HL-60 (cell line): ENCODE results near the gene SPATS2L.

Experiments
- DNase-seq, 2 experiments: peaks; one replicate each; pipeline ENCODE4 v3.0.0-alpha.2; 2010 to 2020; ENCODE audit warnings: low read depth in 1 of 2, low spot score in 1 of 2
- H3K27ac ChIP-seq: fragments of 250-450 bp; sonication (Bioruptor Pico); replicated peaks from 2 replicates; pipeline ENCODE4 v1.5.1; 2020; ENCODE audit warnings: mild to moderate bottlenecking, moderate library complexity
- H3K27me3 ChIP-seq: fragments of 250-450 bp; sonication (Bioruptor Pico); 2 replicates; pipeline ENCODE4 v1.5.1; 2021; ENCODE audit warnings: mild to moderate bottlenecking, moderate library complexity; ENCODE audit not compliant: insufficient read depth, poor library complexity, severe bottlenecking
- H3K4me3 ChIP-seq: replicated peaks from 2 replicates; pipeline ENCODE4 v1.5.1; 2011; ENCODE audit warnings: mild to moderate bottlenecking, control low read depth, low read length; ENCODE audit not compliant: insufficient read depth
- GABPA ChIP-seq: IDR thresholded peaks from 2 replicates; pipeline ENCODE4 v1.6.1; 2012; ENCODE audit warnings: low read depth
- POLR2AphosphoS5 ChIP-seq: IDR thresholded peaks from 2 replicates; pipeline ENCODE4 v1.6.1; 2012; ENCODE audit warnings: low read depth
- SPI1 ChIP-seq: IDR thresholded peaks from 2 replicates; pipeline ENCODE4 v1.6.1; 2012; ENCODE audit warnings: low read depth, mild to moderate bottlenecking, borderline replicate concordance
- TF ChIP-seq, protein P1 (sequence below): IDR thresholded peaks from one replicate; pipeline ENCODE4 v1.5.1; 2011; ENCODE audit warnings: low read length, control low read depth, inconsistent platforms; ENCODE audit not compliant: insufficient read depth
- TF ChIP-seq, protein P2 (sequence below): IDR thresholded peaks from 2 replicates; pipeline ENCODE4 v1.6.1; 2012; ENCODE audit warnings: low read depth; ENCODE audit not compliant: insufficient replicate concordance

SPATS2L gene

DNA sequence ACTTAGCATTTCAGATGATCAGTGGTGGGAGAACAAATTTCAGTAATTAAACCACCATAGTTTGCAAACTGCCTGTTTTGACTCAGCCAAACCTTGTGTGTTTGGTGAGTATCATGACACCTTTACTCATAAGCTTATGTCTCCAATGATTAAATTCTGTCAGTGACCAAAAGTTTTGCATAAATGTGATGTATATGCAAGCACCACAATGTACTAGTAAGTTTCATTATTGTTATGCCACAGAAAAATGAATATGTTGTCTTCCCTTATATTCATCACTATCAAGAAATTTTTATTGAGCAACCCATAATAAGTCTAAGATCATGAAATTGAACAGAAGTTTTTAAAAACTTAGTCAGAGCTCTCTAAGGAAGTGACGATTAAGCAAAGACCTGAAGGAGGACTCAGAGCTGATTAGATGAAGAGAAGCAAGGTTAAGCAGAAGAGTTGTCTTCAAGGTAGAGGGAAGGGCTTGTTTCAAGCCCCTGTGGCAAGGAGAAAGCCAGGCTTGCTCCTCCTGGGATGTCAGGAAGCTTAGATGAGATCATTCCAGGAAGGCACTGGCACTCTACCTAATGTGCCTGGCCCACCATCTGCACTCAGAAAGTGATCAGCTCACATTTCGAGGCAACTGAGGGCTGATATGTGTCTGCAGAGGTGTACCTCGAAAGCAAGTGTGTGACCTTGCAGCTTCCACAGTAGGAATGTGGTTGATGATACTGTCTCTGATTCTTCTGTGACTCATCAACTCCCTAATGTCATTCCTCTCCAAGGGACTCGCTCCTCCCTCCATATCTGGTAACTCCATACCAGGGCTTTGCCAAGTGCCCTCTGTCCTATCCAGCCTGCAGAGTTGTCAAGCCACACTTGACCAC, 148.7 kb downstream of the SPATS2L start:
- Histone ChIP-seq H3K27me3 (no peaks in the 10 kb centered on the region), H3K27ac (no peak overlapping the region), H3K4me3 (no peak overlapping the region)
- no peak for DNase-seq
- TF ChIP-seq SPI1, result no peak
- TF ChIP-seq, protein P1, sequence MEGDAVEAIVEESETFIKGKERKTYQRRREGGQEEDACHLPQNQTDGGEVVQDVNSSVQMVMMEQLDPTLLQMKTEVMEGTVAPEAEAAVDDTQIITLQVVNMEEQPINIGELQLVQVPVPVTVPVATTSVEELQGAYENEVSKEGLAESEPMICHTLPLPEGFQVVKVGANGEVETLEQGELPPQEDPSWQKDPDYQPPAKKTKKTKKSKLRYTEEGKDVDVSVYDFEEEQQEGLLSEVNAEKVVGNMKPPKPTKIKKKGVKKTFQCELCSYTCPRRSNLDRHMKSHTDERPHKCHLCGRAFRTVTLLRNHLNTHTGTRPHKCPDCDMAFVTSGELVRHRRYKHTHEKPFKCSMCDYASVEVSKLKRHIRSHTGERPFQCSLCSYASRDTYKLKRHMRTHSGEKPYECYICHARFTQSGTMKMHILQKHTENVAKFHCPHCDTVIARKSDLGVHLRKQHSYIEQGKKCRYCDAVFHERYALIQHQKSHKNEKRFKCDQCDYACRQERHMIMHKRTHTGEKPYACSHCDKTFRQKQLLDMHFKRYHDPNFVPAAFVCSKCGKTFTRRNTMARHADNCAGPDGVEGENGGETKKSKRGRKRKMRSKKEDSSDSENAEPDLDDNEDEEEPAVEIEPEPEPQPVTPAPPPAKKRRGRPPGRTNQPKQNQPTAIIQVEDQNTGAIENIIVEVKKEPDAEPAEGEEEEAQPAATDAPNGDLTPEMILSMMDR, result no peak
- TF ChIP-seq, protein P2, sequence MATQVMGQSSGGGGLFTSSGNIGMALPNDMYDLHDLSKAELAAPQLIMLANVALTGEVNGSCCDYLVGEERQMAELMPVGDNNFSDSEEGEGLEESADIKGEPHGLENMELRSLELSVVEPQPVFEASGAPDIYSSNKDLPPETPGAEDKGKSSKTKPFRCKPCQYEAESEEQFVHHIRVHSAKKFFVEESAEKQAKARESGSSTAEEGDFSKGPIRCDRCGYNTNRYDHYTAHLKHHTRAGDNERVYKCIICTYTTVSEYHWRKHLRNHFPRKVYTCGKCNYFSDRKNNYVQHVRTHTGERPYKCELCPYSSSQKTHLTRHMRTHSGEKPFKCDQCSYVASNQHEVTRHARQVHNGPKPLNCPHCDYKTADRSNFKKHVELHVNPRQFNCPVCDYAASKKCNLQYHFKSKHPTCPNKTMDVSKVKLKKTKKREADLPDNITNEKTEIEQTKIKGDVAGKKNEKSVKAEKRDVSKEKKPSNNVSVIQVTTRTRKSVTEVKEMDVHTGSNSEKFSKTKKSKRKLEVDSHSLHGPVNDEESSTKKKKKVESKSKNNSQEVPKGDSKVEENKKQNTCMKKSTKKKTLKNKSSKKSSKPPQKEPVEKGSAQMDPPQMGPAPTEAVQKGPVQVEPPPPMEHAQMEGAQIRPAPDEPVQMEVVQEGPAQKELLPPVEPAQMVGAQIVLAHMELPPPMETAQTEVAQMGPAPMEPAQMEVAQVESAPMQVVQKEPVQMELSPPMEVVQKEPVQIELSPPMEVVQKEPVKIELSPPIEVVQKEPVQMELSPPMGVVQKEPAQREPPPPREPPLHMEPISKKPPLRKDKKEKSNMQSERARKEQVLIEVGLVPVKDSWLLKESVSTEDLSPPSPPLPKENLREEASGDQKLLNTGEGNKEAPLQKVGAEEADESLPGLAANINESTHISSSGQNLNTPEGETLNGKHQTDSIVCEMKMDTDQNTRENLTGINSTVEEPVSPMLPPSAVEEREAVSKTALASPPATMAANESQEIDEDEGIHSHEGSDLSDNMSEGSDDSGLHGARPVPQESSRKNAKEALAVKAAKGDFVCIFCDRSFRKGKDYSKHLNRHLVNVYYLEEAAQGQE, result no peak
- TF ChIP-seq GABPA, result no peak
- no peak for TF ChIP-seq POLR2AphosphoS5

GRCh38 chr2:200455958-200456421, 149.5 kb downstream of the SPATS2L start:
- TF ChIP-seq, protein P2, result no peak
- TF ChIP-seq, protein P1, result no peak
- no peak for TF ChIP-seq POLR2AphosphoS5
- TF ChIP-seq SPI1, result no peak
- TF ChIP-seq GABPA, result no peak
- H3K27me3 ChIP-seq, result no peaks in the 10 kb centered on the region
- DNase-seq, result no peak
- H3K27ac ChIP-seq, result no peak overlapping the region
- no peak overlapping the region for H3K4me3 ChIP-seq

DNA sequence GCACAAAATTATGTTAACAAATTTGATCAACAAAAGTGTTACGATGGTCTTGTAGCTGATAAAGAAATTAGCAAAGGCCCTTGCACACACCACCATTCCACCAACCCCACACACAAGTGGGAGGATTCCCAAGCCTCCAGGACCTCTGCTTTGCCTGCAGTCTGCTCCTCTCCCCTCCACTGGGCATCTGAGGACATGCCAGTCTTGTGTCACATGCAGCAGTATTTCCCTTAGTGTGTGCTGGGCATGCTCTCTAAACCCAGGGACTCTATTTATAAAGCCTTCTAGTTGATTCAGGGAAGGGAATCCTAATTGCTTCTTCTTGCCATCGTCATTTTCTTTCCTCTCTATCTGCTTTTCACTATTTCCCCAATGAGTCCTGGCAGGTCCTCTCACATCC, 150.1 kb downstream of the SPATS2L start:
- no peak for DNase-seq
- peaks cover 2% of the 10 kb centered on the region for H3K27me3 ChIP-seq
- H3K27ac ChIP-seq, result no peak overlapping the region
- TF ChIP-seq POLR2AphosphoS5 (no peak), SPI1 (no peak), GABPA (no peak)
- H3K4me3 ChIP-seq, result no peak overlapping the region

- Histone ChIP-seq H3K27me3 (peaks cover 2% of the 10 kb centered on the region), H3K4me3 (no peak overlapping the region), H3K27ac (no peak overlapping the region)
- no peak for DNase-seq
- TF ChIP-seq GABPA (no peak), SPI1 (no peak), POLR2AphosphoS5 (no peak)
- TF ChIP-seq, protein P2, result no peak
- TF ChIP-seq, protein P1, result no peak
Measured at GRCh38 chr2:200459101-200459500, 152.6 kb downstream of the SPATS2L start.
